CD4-positive, alpha-beta T cell treated with Interferon alpha-2 for 1 hour (primary cell): Measurements from ENCODE around the gene RHEX.
"Not testable (repeated sequence)": the region's sequence is repeated elsewhere in the genome, so short reads cannot be mapped to it uniquely, and the experiment has no call there.

Source experiments
- DNase-seq, 2 donors: peaks; one replicate each; pipeline ENCODE4 v3.0.0-alpha.2; 2020 to 2022

The RHEX gene

DNA sequence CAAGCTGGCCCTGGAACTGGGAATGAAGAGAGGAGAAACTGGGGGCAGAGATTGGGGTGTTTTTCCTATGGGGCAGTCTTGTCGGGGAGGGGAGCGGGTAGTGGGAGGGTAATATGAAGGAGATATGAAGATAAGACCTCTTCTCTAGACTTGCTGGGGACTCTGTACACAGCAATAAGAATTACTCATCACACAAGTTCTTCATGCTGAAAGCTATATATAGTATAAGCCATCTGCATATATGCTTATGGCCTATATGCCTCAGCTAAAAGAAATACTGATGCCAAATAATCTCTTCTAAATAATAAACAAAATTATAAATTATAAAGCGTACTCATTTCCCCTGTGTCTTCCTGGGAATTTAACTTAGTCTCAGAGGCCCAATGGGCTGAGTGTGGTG, 7.9 kb downstream of the RHEX start:
- DNase-seq, result no peak

DNA sequence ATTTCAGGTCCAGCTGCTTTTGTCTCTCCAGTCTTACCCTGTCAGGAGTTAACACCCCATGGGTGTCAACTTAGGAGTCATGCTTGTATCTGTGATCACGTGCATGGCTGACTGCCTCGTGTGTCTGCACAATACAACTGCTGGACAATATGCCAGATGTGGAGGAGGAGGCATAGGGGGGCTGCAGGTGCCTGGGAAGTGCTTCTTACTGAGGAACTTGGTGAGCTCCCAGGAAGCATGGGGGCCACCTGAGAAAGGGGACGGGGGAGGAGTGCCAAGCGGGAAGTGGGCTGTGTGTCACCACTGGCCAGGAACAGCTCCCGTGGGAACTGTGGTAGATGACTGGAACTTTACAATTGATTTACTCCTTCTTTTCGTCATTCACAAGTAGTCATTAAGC, 9.5 kb downstream of the RHEX start:
- no peak for DNase-seq

DNA sequence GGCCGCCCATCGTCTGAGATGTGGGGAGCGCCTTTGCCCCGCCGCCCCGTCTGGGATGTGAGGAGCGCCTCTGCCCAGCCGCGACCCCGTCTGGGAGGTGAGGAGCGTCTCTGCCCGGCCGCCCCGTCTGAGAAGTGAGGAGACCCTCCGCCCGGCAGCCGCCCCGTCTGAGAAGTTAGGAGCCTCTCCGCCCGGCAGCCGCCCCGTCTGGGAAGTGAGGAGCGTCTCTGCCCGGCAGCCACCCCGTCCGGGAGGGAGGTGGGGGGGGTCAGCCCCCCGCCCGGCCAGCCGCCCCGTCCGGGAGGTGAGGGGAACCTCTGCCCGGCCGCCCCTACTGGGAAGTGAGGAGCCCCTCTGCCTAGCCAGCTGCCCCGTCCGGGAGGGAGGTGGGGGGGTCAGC, 11.0 kb downstream of the RHEX start:
- not testable (repeated sequence) for DNase-seq

- not testable (repeated sequence) for DNase-seq
Measured at GRCh38 chr1:206064501-206064900, 11.5 kb downstream of the RHEX start.

DNA sequence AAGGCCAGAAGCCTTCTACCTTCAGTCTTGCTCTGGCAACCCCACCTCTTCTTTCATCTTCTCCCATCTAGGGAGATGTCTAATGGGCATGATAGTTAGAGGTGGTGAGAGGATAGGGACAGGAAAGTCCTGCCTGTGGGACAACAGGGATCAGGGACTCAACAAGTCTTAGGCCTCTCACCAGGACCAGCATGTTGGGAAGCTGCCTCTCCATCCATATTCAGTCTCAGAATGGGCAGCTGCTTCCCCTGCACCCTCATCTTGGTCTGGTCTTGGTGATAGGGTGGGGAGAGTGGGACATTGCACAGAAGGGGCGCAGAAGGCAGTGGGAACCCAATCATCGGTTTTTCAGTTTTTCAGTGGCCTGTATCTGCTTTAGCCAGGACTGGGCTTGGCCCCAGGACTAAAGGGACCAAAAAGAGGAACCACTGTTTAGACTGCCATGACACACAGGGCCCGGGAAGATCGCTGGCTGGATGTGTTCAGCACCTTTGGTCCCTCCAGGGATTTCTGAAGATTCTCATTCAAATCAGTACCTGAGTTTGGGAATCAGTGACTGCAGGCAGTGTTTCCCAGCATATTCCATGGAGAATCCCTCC, 12.7 kb downstream of the RHEX start:
- DNase-seq, result no peak

GRCh38 chr1:206066479-206067171, 13.7 kb downstream of the RHEX start:
- no peak for DNase-seq

DNA sequence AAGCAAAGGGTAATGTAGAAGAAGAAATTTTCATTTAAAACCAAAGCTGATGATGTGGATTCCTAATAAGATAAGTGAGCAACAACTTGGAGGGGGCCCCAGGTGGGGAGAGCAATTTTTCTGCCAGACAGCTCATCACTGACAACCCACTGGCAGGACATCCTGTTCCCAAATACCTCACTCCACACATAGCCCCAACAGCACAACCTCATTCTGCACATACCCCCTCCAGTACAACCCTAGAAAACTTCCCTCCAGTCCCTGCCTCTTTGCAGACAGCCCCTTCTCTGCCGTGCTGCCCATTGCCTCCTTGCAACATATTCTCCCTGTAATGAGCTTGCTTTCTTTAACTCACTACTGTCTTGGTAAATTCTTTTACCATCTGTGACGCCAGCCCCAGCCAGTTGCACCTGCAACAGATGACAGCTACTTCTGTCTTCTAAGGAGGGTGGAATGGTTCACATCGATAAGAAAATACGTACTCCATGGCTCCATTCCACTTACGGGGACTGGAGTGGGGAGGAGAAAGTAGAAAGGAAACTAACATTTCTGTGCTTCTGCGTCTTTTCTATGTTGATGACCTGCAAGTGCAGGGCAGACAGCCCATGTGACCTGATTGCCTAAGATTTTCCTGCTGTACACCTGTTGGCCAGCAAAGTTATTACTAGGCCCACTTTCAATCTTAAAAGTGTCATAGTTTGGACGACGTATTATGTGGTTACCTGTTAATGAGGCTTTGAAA, 14.7 kb downstream of the RHEX start:
- DNase-seq, result no peak

DNA sequence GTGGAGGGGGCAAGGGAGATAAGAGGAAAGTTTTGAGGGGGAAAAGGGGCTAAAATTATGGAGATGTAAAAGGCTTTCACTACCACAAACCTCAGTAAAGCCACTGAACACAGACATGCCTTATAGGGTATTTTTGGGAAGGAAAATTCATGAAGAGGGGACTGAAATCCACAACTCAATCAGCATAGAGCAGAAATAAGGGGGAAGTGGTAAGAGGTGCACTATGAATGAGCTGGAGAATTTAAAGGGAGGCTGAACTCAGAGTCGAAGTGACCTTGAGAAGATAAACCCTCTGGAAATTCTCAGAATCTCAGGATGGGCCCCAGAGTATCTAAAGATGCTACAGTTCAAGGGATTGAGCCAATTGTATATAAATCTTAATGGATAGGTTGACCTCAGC, 15.3 kb downstream of the RHEX start:
- no peak for DNase-seq

DNA sequence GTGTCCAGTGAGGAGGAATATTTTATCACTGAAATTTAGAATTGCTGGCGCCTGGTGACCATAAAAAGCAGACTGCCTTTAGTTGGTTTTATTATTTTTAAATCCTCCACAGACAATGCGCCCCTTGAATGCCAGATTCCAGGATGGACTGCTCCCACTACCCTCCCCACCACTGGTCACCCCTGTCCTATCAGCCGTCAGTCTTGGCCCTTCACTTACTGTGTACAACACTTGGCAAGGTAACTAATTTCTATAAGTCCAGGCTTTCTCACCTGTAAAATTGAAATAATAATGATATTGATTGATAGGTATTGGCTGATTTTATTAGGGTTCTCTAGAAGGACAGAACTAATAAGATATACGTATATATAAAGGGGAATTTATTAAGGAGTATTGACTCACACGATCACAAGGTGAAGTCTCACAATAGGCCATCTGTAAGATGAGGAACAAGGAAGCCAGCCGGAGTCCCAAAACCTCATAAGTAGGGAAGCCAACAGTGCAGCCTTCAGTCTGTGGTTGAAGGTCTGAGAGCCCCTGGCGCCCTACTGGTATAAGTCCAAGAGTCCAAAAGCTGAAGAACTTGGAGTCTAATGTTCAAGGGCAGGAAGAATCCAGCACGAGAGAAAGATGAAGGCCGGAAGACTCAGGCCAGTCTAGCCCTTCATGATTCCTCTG, 17.8 kb downstream of the RHEX start:
- DNase-seq, result no peak

DNA sequence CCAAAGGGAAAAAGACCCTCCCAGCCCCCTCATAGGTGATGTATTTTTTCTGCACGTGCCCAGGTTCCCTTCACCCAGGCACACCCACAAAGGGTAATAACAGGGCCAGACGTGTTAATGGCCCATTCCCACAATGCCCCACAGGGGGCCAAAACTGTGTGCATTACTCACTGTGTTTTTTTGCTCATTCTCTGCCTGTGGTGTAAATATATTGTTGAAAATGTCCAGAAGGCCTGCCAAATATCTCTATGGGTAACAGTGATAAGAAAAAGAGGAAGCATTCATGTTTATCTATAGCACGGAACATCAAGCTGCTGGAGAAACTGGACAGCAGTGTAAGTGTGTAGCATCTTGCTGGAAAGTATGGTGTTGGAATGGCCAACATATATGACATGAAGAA, 21.9 kb downstream of the RHEX start:
- DNase-seq, result no peak

- no peak for DNase-seq
Measured at GRCh38 chr1:206075786-206076755, 23.1 kb downstream of the RHEX start.

GRCh38 chr1:206079135-206079534, 26.2 kb downstream of the RHEX start:
- no peak for DNase-seq

DNA sequence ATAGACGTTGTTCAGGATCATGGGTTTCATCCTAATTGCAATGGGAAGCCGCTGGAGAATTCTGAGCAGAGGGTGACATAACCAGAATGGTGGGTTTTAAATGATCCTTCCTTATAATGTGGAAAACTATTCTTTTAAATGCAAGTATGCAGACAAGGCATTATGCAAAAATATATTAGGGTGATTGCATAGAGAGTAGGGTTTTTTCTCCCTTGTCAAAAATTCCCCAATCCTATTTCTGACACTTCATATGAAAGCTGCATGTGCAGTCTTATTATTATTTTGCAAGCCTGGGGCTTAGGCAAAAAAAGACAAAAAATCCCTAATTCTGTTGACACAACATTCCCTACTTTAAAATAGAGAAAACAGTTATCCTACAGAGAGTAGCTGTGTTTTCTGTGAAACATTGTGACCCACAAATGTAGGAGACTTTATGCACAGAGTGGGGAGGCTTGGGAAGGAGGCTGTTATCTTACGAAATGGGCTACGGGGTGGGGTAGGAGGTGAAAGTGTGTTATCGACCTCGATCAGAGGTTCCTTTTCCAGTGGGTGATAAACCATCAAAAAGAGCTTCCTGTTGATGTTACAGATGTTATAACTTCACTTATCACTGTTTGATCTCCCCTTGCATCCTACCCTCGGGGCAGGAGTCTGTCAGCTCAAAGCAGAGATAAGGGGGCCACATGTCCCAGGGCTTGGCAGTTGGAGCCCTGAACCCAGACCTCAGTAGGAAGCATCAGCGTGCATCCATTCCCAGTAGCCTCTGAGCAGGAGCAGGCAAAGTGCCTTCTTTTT, 27.2 kb downstream of the RHEX start:
- DNase-seq, result no peak

DNA sequence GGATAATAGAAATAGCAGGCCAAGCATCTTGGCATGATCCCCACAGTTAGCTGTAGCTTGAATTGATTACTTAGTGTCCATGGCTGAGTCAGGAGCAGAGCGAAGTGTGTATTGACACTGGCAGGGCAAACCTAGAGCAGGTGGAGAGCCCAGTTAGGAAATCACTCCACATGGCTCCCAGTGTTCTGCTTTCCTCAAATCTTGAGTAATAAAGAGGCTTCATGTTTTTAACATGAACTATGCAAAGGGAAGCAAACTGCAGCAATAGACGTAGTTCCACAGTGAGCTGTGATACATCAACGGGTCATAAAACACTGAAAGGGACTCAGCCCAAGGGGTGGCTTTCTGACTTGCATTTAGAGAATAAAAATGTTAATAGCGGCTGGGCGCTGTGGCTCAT, 28.9 kb downstream of the RHEX start:
- DNase-seq, result no peak

GRCh38 chr1:206082831-206083695, 30.1 kb downstream of the RHEX start:
- DNase-seq, result no peak

- DNase-seq, result no peak
Measured at GRCh38 chr1:206083750-206084149, 30.8 kb downstream of the RHEX start.

DNA sequence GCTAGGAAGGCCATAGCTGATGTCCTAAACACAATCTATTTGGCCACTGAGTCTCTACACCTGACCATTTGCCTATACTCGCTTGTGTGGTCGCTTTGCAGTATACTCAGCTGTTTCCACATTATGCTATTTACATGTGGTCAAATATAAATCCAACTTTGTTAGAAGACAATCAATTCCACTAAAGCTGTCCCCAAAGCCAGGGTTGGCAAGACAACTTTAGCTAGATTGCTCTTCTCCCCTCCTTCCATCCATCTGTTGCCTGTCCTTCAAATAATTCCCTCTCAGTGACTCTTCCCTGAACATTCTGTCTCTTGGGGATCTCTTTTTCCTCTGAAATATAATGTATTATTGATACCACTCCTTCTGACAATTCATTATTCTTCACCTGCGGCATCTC, 34.1 kb downstream of the RHEX start:
- no peak for DNase-seq

- no peak for DNase-seq
Measured at GRCh38 chr1:206089341-206089740, 36.4 kb downstream of the RHEX start.

DNA sequence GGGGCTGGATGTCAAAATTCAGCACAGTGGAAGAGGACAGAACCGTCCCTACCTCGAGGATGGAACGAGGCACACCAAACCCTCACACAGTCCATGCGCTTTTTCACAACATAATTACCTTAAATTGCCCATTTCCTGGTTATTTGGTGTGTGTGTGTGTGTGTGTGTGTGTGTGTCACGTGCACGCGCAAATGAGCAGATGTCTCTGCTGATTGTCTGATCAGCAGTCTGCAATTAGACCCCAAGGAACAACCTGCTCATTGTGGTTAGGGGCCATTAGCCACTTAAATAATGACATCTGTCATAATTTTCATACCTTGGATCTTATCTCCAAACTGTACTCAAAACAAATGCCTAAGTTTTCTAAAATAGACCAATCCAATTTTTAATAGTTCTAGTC, 41.1 kb downstream of the RHEX start:
- no peak for DNase-seq

- no peak for DNase-seq
Measured at GRCh38 chr1:206097381-206097780, 44.4 kb downstream of the RHEX start.
